GM23338 (cell line): ENCODE measurements around the gene UBN1. TPM values are rescaled to one million over a fixed set of nuclear protein-coding genes. Genes with fewer than 3 reads are reported as not detected.

Source experiments
- ATAC-seq: fragments of 200-7000 bp; cut with Tn5 transposase; 3 replicates; pipeline ENCODE4 v1.9.1; 2020
- DNase-seq: peaks from one replicate; pipeline ENCODE4 v3.0.0-alpha.2; 2015; ENCODE audit warnings: low spot score
- H2AFZ ChIP-seq: fragments of 200-600 bp; sonication (generic); 2 replicates; pipeline ENCODE4 v1.8.0; 2016; ENCODE audit warnings: antibody characterized with exemption, mild to moderate bottlenecking, moderate library complexity
- H3F3A ChIP-seq: fragments of 200-600 bp; sonication (generic); replicated peaks from 2 replicates; pipeline ENCODE4 v1.8.0; 2017; ENCODE audit warnings: antibody characterized with exemption, mixed run types, low read depth
- H3K27ac ChIP-seq: fragments of 200-600 bp; sonication (generic); 2 replicates; pipeline ENCODE4 v1.6.1; 2016; ENCODE audit warnings: low read depth
- H3K27me3 ChIP-seq: fragments of 200-600 bp; sonication (generic); 2 replicates; pipeline ENCODE4 v1.8.0; 2016; ENCODE audit warnings: mild to moderate bottlenecking, mixed run types, moderate library complexity; ENCODE audit not compliant: insufficient read depth
- H3K36me3 ChIP-seq: fragments of 200-600 bp; sonication (generic); 2 replicates; pipeline ENCODE4 v1.8.0; 2016; ENCODE audit warnings: mild to moderate bottlenecking; ENCODE audit not compliant: insufficient read depth
- H3K4me1 ChIP-seq: fragments of 200-600 bp; sonication (generic); 2 replicates; pipeline ENCODE4 v1.8.0; 2016; ENCODE audit warnings: mild to moderate bottlenecking, moderate library complexity; ENCODE audit not compliant: insufficient read depth
- H3K4me2 ChIP-seq: fragments of 200-600 bp; sonication (generic); 2 replicates; pipeline ENCODE4 v1.7.1; 2017; ENCODE audit warnings: mixed run types
- H3K4me3 ChIP-seq: fragments of 200-600 bp; sonication (generic); 2 replicates; pipeline ENCODE4 v1.6.1; 2016; ENCODE audit warnings: mixed run types
- H3K79me2 ChIP-seq: fragments of 200-600 bp; sonication (generic); replicated peaks from 2 replicates; pipeline ENCODE4 v1.8.0; 2017; ENCODE audit warnings: mild to moderate bottlenecking; ENCODE audit not compliant: insufficient read depth
- H3K9me2 ChIP-seq: fragments of 200-600 bp; sonication (generic); 2 replicates; pipeline ENCODE4 v1.8.0; 2017; ENCODE audit not compliant: insufficient read depth
- H4K20me1 ChIP-seq: fragments of 200-600 bp; sonication (generic); replicated peaks from 2 replicates; pipeline ENCODE4 v1.8.0; 2017; ENCODE audit warnings: mild to moderate bottlenecking; ENCODE audit not compliant: insufficient read depth
- H3K27ac Mint-ChIP-seq: 2 replicates; pipeline ENCODE4 v1.8.0; 2020; ENCODE audit warnings: inconsistent platforms, mild to moderate bottlenecking, moderate library complexity, mixed read lengths
- H3K27me3 Mint-ChIP-seq: 3 replicates; pipeline ENCODE4 v1.8.0; 2022; ENCODE audit warnings: low read depth, mild to moderate bottlenecking, moderate library complexity, mixed read lengths, inconsistent platforms; ENCODE audit not compliant: insufficient read depth, poor library complexity
- H3K36me3 Mint-ChIP-seq: 3 replicates; pipeline ENCODE4 v1.8.0; 2021; ENCODE audit warnings: low read depth, mild to moderate bottlenecking, inconsistent platforms, moderate library complexity, mixed read lengths
- H3K4me1 Mint-ChIP-seq: 3 replicates; pipeline ENCODE4 v1.8.0; 2020; ENCODE audit warnings: mild to moderate bottlenecking, inconsistent platforms, mixed read lengths
- H3K4me3 Mint-ChIP-seq: 3 replicates; pipeline ENCODE4 v1.8.0; 2021; ENCODE audit warnings: moderate library complexity, mild to moderate bottlenecking, inconsistent platforms, mixed read lengths
- H3K9me3 Mint-ChIP-seq: 3 replicates; pipeline ENCODE4 v1.8.0; 2020; ENCODE audit warnings: moderate library complexity, mild to moderate bottlenecking, inconsistent platforms, mixed read lengths
- CREB1 ChIP-seq: fragments of 250-450 bp; sonication (Bioruptor Pico); IDR thresholded peaks from 2 replicates; pipeline ENCODE4 v1.5.0; 2020; ENCODE audit warnings: low read depth, mild to moderate bottlenecking, moderate library complexity
- EZH2phosphoT487 ChIP-seq: fragments of 200-600 bp; sonication (generic); IDR thresholded peaks from one replicate; pipeline ENCODE4 v1.8.1; 2018; ENCODE audit warnings: antibody characterized with exemption; ENCODE audit not compliant: unreplicated experiment
- POLR2AphosphoS5 ChIP-seq: IDR thresholded peaks from 2 replicates; pipeline ENCODE4 v1.6.1; 2016; ENCODE audit warnings: antibody characterized with exemption, low read depth
- STAT1 ChIP-seq: IDR thresholded peaks from one replicate; pipeline ENCODE4 v1.6.1; 2016; ENCODE audit warnings: antibody characterized with exemption; ENCODE audit not compliant: unreplicated experiment
- ZNF114 ChIP-seq: fragments of 250-450 bp; sonication (Bioruptor Pico); IDR thresholded peaks from 2 replicates; pipeline ENCODE4 v1.5.0; 2020; ENCODE audit warnings: mild to moderate bottlenecking, moderate library complexity
- ZNF331 ChIP-seq: fragments of 250-450 bp; sonication (Bioruptor Pico); IDR thresholded peaks from 2 replicates; pipeline ENCODE4 v1.5.0; 2020; ENCODE audit warnings: low read depth, mild to moderate bottlenecking, moderate library complexity
- polyA plus RNA-seq: library from polyadenylated mRNA; unstranded; fragments of >200 nt; fragmentation: Nextera tagmentation; extraction: Ambion mirVana; gene quantifications from 2 replicates; pipeline ENCODE4 v1.2.1, GENCODE V29; 2016
- total RNA-seq: library from RNA; depleted of rRNA; stranded (reverse); fragments of >200 nt; shearing (Covaris generic); gene quantifications from 2 replicates; pipeline ENCODE4 v1.2.3, GENCODE V29; 2014
- TF ChIP-seq, protein P1 (sequence below): fragments of 250-450 bp; sonication (Bioruptor Pico); IDR thresholded peaks from 2 replicates; pipeline ENCODE4 v1.5.0; 2020; ENCODE audit warnings: mild to moderate bottlenecking, moderate library complexity
- TF ChIP-seq, protein P2 (sequence below): IDR thresholded peaks from 2 replicates; pipeline ENCODE4 v1.6.1; 2016; ENCODE audit warnings: antibody characterized with exemption
- TF ChIP-seq, protein P3 (sequence below): IDR thresholded peaks from one replicate; pipeline ENCODE4 v1.6.1; 2018; ENCODE audit warnings: antibody characterized with exemption; ENCODE audit not compliant: unreplicated experiment

Gene UBN1
- total and polyA plus RNA-seq, 2 experiments from 2014 or later = 18.3 to 46.8 TPM

DNA sequence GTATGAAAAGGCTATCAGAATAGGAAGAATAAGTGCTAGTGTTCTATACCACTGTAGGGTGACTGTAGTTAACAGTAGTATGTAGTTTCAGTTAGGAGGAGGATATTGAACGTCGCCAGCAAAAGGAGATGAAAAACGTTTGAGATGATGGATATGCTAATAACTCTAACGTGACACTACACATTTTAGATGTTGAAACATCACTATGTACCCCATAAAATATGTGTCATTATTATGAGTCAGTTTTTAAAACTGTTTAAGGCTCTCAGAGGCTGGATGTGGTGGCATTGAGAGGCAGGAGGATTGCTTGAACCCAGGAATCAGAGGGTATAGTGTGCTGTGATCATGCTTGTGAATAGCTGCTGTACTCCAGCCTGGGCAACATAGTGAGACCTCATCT is 31.8 kb downstream of the UBN1 start (continued):
- TF ChIP-seq, protein P1, sequence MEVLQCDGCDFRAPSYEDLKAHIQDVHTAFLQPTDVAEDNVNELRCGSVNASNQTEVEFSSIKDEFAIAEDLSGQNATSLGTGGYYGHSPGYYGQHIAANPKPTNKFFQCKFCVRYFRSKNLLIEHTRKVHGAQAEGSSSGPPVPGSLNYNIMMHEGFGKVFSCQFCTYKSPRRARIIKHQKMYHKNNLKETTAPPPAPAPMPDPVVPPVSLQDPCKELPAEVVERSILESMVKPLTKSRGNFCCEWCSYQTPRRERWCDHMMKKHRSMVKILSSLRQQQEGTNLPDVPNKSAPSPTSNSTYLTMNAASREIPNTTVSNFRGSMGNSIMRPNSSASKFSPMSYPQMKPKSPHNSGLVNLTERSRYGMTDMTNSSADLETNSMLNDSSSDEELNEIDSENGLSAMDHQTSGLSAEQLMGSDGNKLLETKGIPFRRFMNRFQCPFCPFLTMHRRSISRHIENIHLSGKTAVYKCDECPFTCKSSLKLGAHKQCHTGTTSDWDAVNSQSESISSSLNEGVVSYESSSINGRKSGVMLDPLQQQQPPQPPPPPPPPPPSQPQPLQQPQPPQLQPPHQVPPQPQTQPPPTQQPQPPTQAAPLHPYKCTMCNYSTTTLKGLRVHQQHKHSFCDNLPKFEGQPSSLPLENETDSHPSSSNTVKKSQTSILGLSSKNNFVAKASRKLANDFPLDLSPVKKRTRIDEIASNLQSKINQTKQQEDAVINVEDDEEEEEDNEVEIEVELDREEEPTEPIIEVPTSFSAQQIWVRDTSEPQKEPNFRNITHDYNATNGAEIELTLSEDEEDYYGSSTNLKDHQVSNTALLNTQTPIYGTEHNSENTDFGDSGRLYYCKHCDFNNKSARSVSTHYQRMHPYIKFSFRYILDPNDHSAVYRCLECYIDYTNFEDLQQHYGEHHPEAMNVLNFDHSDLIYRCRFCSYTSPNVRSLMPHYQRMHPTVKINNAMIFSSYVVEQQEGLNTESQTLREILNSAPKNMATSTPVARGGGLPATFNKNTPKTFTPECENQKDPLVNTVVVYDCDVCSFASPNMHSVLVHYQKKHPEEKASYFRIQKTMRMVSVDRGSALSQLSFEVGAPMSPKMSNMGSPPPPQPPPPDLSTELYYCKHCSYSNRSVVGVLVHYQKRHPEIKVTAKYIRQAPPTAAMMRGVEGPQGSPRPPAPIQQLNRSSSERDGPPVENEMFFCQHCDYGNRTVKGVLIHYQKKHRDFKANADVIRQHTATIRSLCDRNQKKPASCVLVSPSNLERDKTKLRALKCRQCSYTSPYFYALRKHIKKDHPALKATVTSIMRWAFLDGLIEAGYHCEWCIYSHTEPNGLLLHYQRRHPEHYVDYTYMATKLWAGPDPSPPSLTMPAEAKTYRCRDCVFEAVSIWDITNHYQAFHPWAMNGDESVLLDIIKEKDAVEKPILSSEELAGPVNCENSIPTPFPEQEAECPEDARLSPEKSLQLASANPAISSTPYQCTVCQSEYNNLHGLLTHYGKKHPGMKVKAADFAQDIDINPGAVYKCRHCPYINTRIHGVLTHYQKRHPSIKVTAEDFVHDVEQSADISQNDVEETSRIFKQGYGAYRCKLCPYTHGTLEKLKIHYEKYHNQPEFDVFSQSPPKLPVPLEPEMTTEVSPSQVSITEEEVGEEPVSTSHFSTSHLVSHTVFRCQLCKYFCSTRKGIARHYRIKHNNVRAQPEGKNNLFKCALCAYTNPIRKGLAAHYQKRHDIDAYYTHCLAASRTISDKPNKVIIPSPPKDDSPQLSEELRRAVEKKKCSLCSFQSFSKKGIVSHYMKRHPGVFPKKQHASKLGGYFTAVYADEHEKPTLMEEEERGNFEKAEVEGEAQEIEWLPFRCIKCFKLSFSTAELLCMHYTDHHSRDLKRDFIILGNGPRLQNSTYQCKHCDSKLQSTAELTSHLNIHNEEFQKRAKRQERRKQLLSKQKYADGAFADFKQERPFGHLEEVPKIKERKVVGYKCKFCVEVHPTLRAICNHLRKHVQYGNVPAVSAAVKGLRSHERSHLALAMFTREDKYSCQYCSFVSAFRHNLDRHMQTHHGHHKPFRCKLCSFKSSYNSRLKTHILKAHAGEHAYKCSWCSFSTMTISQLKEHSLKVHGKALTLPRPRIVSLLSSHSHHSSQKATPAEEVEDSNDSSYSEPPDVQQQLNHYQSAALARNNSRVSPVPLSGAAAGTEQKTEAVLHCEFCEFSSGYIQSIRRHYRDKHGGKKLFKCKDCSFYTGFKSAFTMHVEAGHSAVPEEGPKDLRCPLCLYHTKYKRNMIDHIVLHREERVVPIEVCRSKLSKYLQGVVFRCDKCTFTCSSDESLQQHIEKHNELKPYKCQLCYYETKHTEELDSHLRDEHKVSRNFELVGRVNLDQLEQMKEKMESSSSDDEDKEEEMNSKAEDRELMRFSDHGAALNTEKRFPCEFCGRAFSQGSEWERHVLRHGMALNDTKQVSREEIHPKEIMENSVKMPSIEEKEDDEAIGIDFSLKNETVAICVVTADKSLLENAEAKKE (CRISPR knock-in tag) = no peak
- TF ChIP-seq ZNF114 (CRISPR knock-in tag) = no peak
- no peak for TF ChIP-seq POLR2AphosphoS5
- no peak for TF ChIP-seq ZNF331 (CRISPR knock-in tag)
- TF ChIP-seq EZH2phosphoT487 = no peak
- TF ChIP-seq, protein P2, sequence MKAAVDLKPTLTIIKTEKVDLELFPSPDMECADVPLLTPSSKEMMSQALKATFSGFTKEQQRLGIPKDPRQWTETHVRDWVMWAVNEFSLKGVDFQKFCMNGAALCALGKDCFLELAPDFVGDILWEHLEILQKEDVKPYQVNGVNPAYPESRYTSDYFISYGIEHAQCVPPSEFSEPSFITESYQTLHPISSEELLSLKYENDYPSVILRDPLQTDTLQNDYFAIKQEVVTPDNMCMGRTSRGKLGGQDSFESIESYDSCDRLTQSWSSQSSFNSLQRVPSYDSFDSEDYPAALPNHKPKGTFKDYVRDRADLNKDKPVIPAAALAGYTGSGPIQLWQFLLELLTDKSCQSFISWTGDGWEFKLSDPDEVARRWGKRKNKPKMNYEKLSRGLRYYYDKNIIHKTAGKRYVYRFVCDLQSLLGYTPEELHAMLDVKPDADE = no peak

- Mint-ChIP-seq H3K9me3 (no peaks in the 10 kb centered on the region; the same call in 1 of the 3 replicates), H3K27me3 (peaks cover 5% of the 10 kb centered on the region), H3K36me3 (peaks cover 78% of the 10 kb centered on the region), H3K4me1 (no peaks in the 10 kb centered on the region; the same call in 2 of the 3 replicates), H3K27ac (no peak overlapping the region), H3K4me3 (no peak overlapping the region)
- no peaks in the 10 kb centered on the region for H3K79me2 ChIP-seq
- no peak overlapping the region for H3K27ac ChIP-seq
- peaks cover 5% of the 10 kb centered on the region; the same call in 1 of the 2 replicates for H4K20me1 ChIP-seq
- H3K27me3 ChIP-seq = no peaks in the 10 kb centered on the region
- H2AFZ ChIP-seq = no peak overlapping the region
- no peak overlapping the region for H3K4me2 ChIP-seq
- DNase-seq = no peak
- no peak for ATAC-seq
- H3K4me1 ChIP-seq = no peaks in the 10 kb centered on the region
- peaks cover 33% of the 10 kb centered on the region for H3K36me3 ChIP-seq
- no peaks in the 10 kb centered on the region for H3K9me2 ChIP-seq
- 0 out of 2 replicates have a peak, but pooled peaks cover 4% of the 10 kb centered on the region for H3F3A ChIP-seq
- H3K4me3 ChIP-seq = no peak overlapping the region
- TF ChIP-seq POLR2AphosphoS5 (no peak), STAT1 (no peak), CREB1 (CRISPR knock-in tag) (no peak), ZNF114 (CRISPR knock-in tag) (no peak)
- TF ChIP-seq, protein P3, sequence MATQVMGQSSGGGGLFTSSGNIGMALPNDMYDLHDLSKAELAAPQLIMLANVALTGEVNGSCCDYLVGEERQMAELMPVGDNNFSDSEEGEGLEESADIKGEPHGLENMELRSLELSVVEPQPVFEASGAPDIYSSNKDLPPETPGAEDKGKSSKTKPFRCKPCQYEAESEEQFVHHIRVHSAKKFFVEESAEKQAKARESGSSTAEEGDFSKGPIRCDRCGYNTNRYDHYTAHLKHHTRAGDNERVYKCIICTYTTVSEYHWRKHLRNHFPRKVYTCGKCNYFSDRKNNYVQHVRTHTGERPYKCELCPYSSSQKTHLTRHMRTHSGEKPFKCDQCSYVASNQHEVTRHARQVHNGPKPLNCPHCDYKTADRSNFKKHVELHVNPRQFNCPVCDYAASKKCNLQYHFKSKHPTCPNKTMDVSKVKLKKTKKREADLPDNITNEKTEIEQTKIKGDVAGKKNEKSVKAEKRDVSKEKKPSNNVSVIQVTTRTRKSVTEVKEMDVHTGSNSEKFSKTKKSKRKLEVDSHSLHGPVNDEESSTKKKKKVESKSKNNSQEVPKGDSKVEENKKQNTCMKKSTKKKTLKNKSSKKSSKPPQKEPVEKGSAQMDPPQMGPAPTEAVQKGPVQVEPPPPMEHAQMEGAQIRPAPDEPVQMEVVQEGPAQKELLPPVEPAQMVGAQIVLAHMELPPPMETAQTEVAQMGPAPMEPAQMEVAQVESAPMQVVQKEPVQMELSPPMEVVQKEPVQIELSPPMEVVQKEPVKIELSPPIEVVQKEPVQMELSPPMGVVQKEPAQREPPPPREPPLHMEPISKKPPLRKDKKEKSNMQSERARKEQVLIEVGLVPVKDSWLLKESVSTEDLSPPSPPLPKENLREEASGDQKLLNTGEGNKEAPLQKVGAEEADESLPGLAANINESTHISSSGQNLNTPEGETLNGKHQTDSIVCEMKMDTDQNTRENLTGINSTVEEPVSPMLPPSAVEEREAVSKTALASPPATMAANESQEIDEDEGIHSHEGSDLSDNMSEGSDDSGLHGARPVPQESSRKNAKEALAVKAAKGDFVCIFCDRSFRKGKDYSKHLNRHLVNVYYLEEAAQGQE = no peak
Observed at GRCh38 chr16:4880006-4880580, 32.8 kb downstream of the UBN1 start.
